Activated CD4-positive, alpha-beta T cell treated with anti-CD3 and anti-CD28 coated beads, Interleukin-10, Interleukin-2, amounts not matched to agents 100 ng/mL and 50 ng/mL, durations not matched to agents 16 hours and 8 hours (primary cell): ENCODE results near the gene ZNF41.
A peak's percentile ranks its signal among the peaks of the same experiment; 100 is the strongest.

Experiments
- DNase-seq: peaks from one replicate; pipeline ENCODE4 v3.0.0-alpha.2; 2020

ZNF41 gene

GRCh38 chrX:47489507-47490275 is 6.7 kb upstream of the ZNF41 start:
- DNase-seq = no peak

DNA sequence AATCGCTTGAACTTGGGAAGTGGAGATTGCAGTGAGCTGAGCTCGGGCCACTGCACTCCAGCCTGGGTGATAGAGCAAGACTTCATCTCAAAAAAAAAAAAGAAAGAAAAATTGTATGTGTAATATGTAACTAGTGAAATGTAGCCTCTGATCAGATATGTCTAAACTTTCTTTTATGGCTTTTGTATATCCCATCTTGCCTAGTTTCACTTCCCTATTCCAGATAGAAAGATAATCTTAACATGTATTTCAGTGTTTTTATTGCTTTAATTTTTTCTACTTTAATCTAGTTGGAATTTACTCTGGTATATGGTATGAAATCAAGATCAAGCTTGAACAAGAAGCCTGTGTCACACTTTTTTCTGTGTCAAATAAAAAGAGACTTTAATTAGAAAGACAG is 1.9 kb upstream of the ZNF41 start:
- no peak for DNase-seq

GRCh38 chrX:47483306-47484268 is 565 bp upstream of the ZNF41 start:
- no peak for DNase-seq

- peak; percentile 15 for DNase-seq
Measured at GRCh38 chrX:47482065-47482511, 934 bp downstream of the ZNF41 start.

- no peak for DNase-seq
Measured at GRCh38 chrX:47481160-47481559, 1.9 kb downstream of the ZNF41 start.

DNA sequence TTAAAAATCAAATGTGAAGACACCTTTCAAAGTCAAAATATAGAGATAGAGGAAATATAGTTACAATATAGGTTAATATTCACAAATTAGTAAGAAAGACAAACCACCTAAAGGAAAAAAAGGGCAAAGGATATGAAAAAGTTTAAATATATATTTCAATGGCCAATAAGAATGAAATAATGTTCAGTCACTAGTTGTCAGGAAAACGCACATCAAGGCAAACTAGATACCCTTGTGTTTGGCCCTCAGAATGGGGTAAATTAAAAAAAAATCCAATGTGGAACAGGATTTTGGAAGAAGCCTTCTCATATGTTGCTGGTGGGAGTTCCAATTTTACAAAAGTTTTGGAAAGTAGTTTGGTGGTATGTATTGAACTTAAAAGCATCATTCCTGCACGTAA is 2.4 kb downstream of the ZNF41 start:
- DNase-seq = no peak

DNA sequence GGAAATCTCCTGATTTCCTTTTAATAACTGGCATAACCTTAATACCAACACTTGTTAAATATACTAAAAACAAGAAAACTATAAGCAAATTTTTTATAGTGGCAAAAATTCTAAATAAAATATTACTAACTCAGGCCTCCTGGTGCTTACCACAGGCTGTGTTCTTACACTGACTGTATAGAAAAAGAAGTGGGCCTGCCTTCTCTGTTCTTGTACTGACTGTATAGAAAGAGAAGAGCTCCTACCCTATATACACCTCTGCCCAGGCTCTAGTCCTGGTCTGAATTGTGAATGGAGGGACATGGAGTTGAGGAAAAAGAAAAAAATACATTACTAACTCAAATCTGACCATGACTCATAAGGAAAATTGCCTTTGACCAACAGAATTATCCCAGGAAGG is 7.5 kb downstream of the ZNF41 start:
- no peak for DNase-seq

DNA sequence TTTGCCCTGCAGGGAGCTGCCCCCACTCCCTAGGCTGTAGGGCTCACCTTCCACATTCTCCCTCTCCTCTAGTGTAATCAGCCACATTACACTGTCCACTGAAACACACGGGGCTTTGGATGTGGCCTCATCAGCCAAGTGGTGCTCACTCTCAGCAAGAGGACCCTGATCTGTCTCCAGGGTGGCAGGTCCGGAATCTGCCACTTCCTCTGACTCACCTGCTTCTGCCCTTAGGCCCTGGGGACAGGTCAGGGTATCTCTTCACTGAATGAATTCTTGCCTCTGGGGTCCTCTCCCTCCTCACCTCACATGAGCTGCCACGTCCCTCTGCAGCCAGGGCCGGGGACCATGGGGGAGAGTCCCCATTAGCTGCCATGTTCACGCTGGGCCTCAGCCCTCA is 15.9 kb downstream of the ZNF41 start:
- DNase-seq = no peak

GRCh38 chrX:47460561-47460960 is 22.5 kb downstream of the ZNF41 start:
- no peak for DNase-seq

GRCh38 chrX:47458528-47458927 is 24.5 kb downstream of the ZNF41 start:
- DNase-seq = no peak

- no peak for DNase-seq
Measured at GRCh38 chrX:47456080-47456479, 26.9 kb downstream of the ZNF41 start.

GRCh38 chrX:47452112-47452511 is 30.9 kb downstream of the ZNF41 start:
- DNase-seq = no peak

- no peak for DNase-seq
Measured at GRCh38 chrX:47448165-47448806, 34.7 kb downstream of the ZNF41 start.

DNA sequence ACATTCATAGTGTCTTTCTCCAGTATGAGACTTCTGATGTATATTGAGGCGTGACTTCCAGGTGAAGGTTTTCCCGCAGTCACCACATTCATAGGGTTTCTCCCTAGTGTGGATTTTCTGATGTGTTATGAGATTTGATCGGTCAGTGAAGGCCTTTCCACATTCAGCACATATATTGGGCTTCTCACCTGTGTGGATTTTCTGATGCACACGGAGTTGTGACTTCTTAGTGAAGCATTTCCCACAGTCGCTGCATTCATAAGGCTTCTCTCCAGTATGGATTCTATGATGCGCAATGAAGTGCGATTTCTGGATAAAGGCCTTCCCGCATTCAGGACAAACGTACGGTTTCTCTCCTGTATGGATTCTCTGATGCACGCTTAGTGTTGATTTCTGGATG is 35.4 kb downstream of the ZNF41 start:
- no peak for DNase-seq

GRCh38 chrX:47446971-47447370 is 36.1 kb downstream of the ZNF41 start:
- DNase-seq = no peak

DNA sequence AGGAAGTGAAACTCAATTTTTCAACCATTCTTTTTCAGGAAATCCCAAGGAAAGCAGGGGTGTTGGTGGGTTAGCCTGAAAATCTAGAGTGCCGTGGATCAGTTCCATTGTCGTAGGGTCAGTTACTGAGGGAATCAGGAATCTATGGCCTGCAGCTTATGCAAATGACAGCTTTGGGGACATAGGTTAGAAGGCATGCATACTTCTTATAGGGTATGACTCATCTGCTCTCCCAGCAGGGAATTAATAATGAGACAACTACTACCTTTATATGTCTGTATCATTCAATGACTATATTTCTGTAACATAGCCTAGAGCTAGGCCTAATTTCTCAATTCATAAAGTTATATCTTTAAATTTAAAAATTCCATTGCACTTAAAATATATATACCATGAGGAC is 36.6 kb downstream of the ZNF41 start:
- no peak for DNase-seq

DNA sequence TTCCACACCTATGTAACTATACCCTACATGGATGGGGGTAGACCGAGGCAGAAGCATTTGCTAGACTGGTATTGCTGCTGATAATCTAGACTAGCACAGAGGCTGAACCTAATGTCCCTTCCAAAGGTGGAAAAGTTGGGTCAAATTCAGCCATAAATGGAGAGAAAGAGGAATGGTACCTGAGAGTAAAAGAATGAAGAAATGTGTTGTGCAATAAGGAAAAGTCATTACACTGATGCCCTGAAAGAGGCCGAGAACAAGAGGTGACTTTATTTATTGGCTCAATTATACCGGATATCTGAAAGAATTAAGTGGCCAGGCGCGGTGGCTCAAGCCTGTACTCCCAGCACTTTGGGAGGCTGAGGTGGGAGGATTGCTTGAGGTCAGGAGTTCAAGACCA is 52.1 kb downstream of the ZNF41 start:
- DNase-seq = no peak

GRCh38 chrX:47422444-47422843 is 60.6 kb downstream of the ZNF41 start:
- no peak for DNase-seq

- no peak for DNase-seq
Measured at GRCh38 chrX:47420962-47421361, 62.1 kb downstream of the ZNF41 start.

DNA sequence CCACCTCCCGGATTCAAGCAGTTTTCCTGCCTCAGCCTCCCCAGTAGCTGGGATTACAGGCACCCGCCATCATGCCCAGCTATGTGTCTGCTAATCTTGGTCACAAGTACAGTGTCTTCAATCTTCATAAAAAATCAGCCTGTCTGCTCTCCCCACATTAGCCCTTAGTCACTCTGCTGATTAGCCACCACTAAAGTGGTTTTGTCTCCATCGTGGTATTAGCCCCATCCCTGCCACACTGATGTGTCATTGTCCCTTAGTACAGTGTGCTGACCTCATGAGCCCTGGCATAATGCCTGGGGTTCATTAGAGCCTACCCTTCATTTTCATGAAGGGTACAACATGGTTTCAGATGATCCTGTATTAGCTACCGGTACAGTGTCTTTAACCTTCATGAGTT is 62.8 kb downstream of the ZNF41 start:
- DNase-seq = no peak

DNA sequence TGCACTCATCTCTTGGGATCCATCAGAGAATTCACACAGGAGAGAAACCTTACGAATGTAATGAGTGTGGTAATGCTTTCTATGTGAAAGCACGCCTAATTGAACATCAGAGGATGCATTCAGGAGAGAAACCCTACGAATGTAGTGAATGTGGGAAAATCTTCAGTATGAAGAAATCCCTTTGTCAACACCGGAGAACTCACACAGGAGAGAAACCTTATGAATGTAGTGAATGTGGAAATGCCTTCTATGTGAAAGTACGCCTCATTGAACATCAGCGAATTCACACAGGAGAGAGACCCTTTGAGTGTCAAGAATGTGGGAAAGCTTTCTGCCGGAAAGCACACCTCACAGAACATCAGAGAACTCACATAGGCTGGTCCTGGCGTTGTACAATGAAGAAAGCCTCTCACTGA is 69.8 kb downstream of the ZNF41 start:
- no peak for DNase-seq
